Retinal pigment epithelial cell (primary cell): ENCODE data around the gene NCOA1.

ENCODE experiments used
- DNase-seq: peaks from one replicate; pipeline ENCODE4 v3.0.0-alpha.2; 2010; ENCODE audit warnings: low read depth
- H3K4me3 ChIP-seq: 2 replicates; pipeline ENCODE4 v1.5.1; 2011; ENCODE audit warnings: mild to moderate bottlenecking, low read length, control low read depth, moderate library complexity
- CTCF ChIP-seq: conservative IDR thresholded peaks from 2 replicates; pipeline ENCODE4 v1.5.1; 2011; ENCODE audit warnings: low read depth, low read length, control low read depth, inconsistent platforms

The NCOA1 gene

GRCh38 chr2:24707143-24707542 is 216.1 kb downstream of the NCOA1 start:
- no peak overlapping the region for H3K4me3 ChIP-seq
- DNase-seq: no peak
- TF ChIP-seq CTCF: no peak

- peak; percentile 54 for DNase-seq
- TF ChIP-seq CTCF: no peak
- H3K4me3 ChIP-seq: no peak overlapping the region
Measured at GRCh38 chr2:24708537-24709152, 217.6 kb downstream of the NCOA1 start.

- DNase-seq: no peak
- TF ChIP-seq CTCF: no peak
- H3K4me3 ChIP-seq: no peak overlapping the region
Measured at GRCh38 chr2:24710806-24711205, 219.8 kb downstream of the NCOA1 start.

- H3K4me3 ChIP-seq: no peak overlapping the region
- TF ChIP-seq CTCF: no peak
- DNase-seq: no peak
Measured at GRCh38 chr2:24711865-24712264, 220.8 kb downstream of the NCOA1 start.

- TF ChIP-seq CTCF: no peak
- no peak for DNase-seq
- no peak overlapping the region for H3K4me3 ChIP-seq
Measured at GRCh38 chr2:24712296-24712695, 221.2 kb downstream of the NCOA1 start.

GRCh38 chr2:24717263-24717951 is 226.4 kb downstream of the NCOA1 start:
- TF ChIP-seq CTCF: no peak
- H3K4me3 ChIP-seq: no peak overlapping the region
- no peak for DNase-seq

- DNase-seq: no peak
Measured at GRCh38 chr2:24720310-24720709, 229.3 kb downstream of the NCOA1 start.

More at GRCh38 chr2:24720310-24720709, 229.3 kb downstream of the NCOA1 start:
- no peak overlapping the region for H3K4me3 ChIP-seq
- TF ChIP-seq CTCF: no peak
